HepG2 (cell line): Measurements from ENCODE around the gene FFAR2. TPM values are rescaled to one million over a fixed set of nuclear protein-coding genes. Genes with fewer than 3 reads are reported as not detected.

Experiments used
- ATAC-seq: fragments of 200-7000 bp; cut with Tn5 transposase; 3 replicates; pipeline ENCODE4 v1.9.1; 2020; ENCODE audit warnings: mild to moderate bottlenecking, moderate library complexity
- BruUV-seq: library from RNA; stranded (reverse); fragments of 400-500 nt; replicated peaks from 2 replicates; lab custom pipeline; 2021; lab: Mats Ljungman, UMichigan
- CTCF ChIA-PET: fragments of 300-600 bp; formaldehyde crosslinking; extraction: SDS; loops from one replicate; lab custom pipeline; 2021; ENCODE audit warnings: low total read pairs, inconsistent platforms, low intra/inter-chr PET ratio; lab: Yijun Ruan, JAX
- POLR2A ChIA-PET: fragments of 350-600 bp; sonication (Branson Sonifier 250); formaldehyde crosslinking; loops from one replicate; lab custom pipeline; 2020; ENCODE audit warnings: antibody characterized with exemption, inconsistent platforms; lab: Yijun Ruan, JAX
- DNase-seq: peaks from one replicate; pipeline ENCODE4 v3.0.0-alpha.2; 2015; ENCODE audit warnings: low spot score
- FAIRE-seq: peaks from 3 replicates; lab custom pipeline; 2011; peaks lifted over from hg19 to GRCh38; lab: Jason Lieb, UNC
- H2AFZ ChIP-seq: one replicate; pipeline ENCODE4 v1.6.1; 2011; ENCODE audit warnings: low read length, inconsistent platforms
- H3K27ac ChIP-seq: fragments of 300-600 bp; 3 replicates; pipeline ENCODE4 v1.8.0; 2011; ENCODE audit warnings: mixed run types, mild to moderate bottlenecking, mixed read lengths, low read length, inconsistent platforms; ENCODE audit not compliant: insufficient read depth; ENCODE audit errors: extremely low read length
- H3K27me3 ChIP-seq, 2 experiments: fragments of 200-600 bp in 1 of 2; 2 replicates in 1 of 2; 3 replicates in 1 of 2; pipeline versions ENCODE4 v1.6.0 to v1.8.0; 2011; ENCODE audit warnings: low read length in 2 of 2, mild to moderate bottlenecking in 2 of 2, moderate library complexity in 2 of 2, inconsistent platforms in 1 of 2; ENCODE audit not compliant: insufficient read depth in 2 of 2, control insufficient read depth in 1 of 2
- H3K36me3 ChIP-seq, 2 experiments: fragments of 200-600 bp in 1 of 2; replicated peaks in 1 of 2; 2 replicates in 1 of 2; 3 replicates in 1 of 2; pipeline versions ENCODE4 v1.5.1 to v1.8.0; 2011; ENCODE audit warnings: low read length in 2 of 2, inconsistent platforms in 1 of 2; ENCODE audit not compliant: insufficient read depth in 2 of 2, control insufficient read depth in 1 of 2
- H3K4me1 ChIP-seq: 2 replicates; pipeline ENCODE4 v1.5.1; 2012; ENCODE audit warnings: low read length, inconsistent platforms; ENCODE audit not compliant: insufficient read depth
- H3K4me2 ChIP-seq: 2 replicates; pipeline ENCODE4 v1.6.0; 2011; ENCODE audit warnings: low read depth, low read length, inconsistent platforms
- H3K4me3 ChIP-seq, 3 experiments: fragments of 200-600 bp in 1 of 3; sonication (generic), shearing (Covaris generic) in 1 of 3; replicated peaks in 1 of 3; 2 replicates each; pipeline ENCODE4 v1.5.1; 2011 to 2016; ENCODE audit warnings: low read length in 3 of 3, inconsistent platforms in 2 of 3, low read depth in 2 of 3, mild to moderate bottlenecking in 2 of 3, control low read depth in 1 of 3, mixed read lengths in 1 of 3; ENCODE audit not compliant: insufficient read depth in 1 of 3
- H3K79me2 ChIP-seq: one replicate; pipeline ENCODE4 v1.6.1; 2011; ENCODE audit warnings: low read length, inconsistent platforms; ENCODE audit not compliant: insufficient read depth
- H3K9ac ChIP-seq: 2 replicates; pipeline ENCODE4 v1.6.0; 2011; ENCODE audit warnings: mild to moderate bottlenecking, low read depth, low read length, inconsistent platforms; ENCODE audit not compliant: insufficient read depth
- H3K9me3 ChIP-seq: 2 replicates; pipeline ENCODE4 v1.5.1; 2012; ENCODE audit warnings: mild to moderate bottlenecking, low read length
- H4K20me1 ChIP-seq: 2 replicates; pipeline ENCODE4 v1.6.0; 2011; ENCODE audit warnings: inconsistent platforms, mild to moderate bottlenecking, low read length, moderate library complexity; ENCODE audit not compliant: insufficient read depth
- ETV6 ChIP-seq: sonication (generic); formaldehyde crosslinking; conservative IDR thresholded peaks from 2 replicates; pipeline ENCODE4 v1.4.0; 2020; ENCODE audit warnings: missing genetic modification reagents
- SMAD9 ChIP-seq: sonication (generic); formaldehyde crosslinking; IDR thresholded peaks from 2 replicates; pipeline ENCODE4 v1.5.1; 2020; ENCODE audit warnings: mild to moderate bottlenecking, missing genetic modification reagents
- TEF ChIP-seq: sonication (generic); formaldehyde crosslinking; IDR thresholded peaks from 2 replicates; pipeline ENCODE4 v1.5.0; 2020; ENCODE audit warnings: missing genetic modification reagents
- ZNF790 ChIP-seq: sonication (generic); formaldehyde crosslinking; IDR thresholded peaks from 2 replicates; pipeline ENCODE4 v1.8.0; 2022; ENCODE audit warnings: missing genetic modification reagents, mild to moderate bottlenecking, borderline replicate concordance
- WGBS: methylation state at CpG from one replicate; pipeline ENCODE4 v1.1.6; 2017; ENCODE audit warnings: low lambda C conversion rate; 5-methylcytosine and 5-hydroxymethylcytosine counted together
- in situ Hi-C: cut with HindIII; loops from 2 replicates; pipeline ENCODE4 v1.10.0; 2017; ENCODE audit warnings: low pct_unique_long_range_greater_than_20kb; ENCODE audit not compliant: extremely low pct_ligation_motif_present
- intact Hi-C: fragments of 100-400 bp; cut with micrococcal nuclease; formaldehyde crosslinking; loops from one replicate; pipeline ENCODE4 v1.10.0; 2022; ENCODE audit not compliant: unreplicated experiment
- polyA plus RNA-seq, 8 experiments: library from polyadenylated mRNA; depleted of rRNA in 3 of 8; stranded (reverse) in 7 of 8; unstranded in 1 of 8; fragments of >200 nt; fragmentation: Illumina TruSeq in 4 of 8; extraction: Trizol in 4 of 8; gene quantifications; 2 replicates each; pipeline versions ENCODE4 v1.2.1 to v1.2.3, GENCODE V29; 2011 to 2016; ENCODE audit warnings: low read depth in 4 of 8, missing spikeins in 1 of 8, mixed read lengths in 1 of 8; ENCODE audit not compliant: insufficient read depth in 1 of 8
- total RNA-seq, 5 experiments: library from RNA; depleted of rRNA; stranded (reverse); fragments of >200 nt; fragmentation: Illumina TruSeq; extraction: Trizol; gene quantifications; 2 replicates each; pipeline ENCODE4 v1.2.3, GENCODE V29; 2016; ENCODE audit warnings: low read depth in 1 of 5
- TF ChIP-seq, protein P1 (sequence below): IDR thresholded peaks from 2 replicates; pipeline ENCODE4 v1.6.1; 2016; ENCODE audit warnings: missing biosample characterization, missing genetic modification reagents, low read depth

Gene FFAR2
- total and polyA plus RNA-seq, 2 of the 13 experiments (the other 11 are each of a cell fraction or from before 2014, with no cell fraction given), result 0.12 TPM; not detected in 1

DNA sequence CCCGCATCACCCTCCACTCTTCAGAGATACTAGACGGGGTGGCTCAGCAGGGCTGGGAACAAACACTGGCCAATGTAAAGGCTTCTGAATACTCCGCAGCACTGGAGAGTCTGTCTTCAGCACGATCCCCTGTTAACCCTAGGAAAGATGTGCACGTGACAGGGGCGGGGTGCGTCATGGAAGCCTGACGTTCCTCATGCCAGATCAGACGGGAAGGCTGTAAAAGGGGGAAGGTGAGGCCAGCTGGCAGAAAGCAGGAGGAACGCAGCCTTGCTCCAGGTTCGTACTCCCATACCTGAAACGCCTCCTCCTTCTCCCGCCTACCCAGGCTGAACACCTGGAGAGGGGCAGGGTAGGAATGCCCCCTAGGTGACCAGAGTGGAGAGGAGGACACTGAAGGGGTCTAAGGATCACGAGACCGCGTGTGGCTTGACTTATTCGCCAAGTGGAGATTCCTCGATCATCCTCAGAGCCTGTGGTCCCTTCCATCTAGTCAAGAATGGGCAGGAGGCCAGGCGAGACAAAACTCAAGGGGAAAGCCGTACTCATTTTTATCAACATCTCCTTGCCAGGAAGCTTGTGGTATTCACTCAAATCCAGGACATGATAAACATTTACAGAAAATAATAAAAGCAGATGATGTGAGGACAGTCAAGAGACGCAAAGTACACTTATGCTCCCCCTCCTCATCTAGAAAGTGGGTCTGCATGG, 18.2 kb upstream of the FFAR2 start:
- TF ChIP-seq TEF, result no peak
- TF ChIP-seq, protein P1, sequence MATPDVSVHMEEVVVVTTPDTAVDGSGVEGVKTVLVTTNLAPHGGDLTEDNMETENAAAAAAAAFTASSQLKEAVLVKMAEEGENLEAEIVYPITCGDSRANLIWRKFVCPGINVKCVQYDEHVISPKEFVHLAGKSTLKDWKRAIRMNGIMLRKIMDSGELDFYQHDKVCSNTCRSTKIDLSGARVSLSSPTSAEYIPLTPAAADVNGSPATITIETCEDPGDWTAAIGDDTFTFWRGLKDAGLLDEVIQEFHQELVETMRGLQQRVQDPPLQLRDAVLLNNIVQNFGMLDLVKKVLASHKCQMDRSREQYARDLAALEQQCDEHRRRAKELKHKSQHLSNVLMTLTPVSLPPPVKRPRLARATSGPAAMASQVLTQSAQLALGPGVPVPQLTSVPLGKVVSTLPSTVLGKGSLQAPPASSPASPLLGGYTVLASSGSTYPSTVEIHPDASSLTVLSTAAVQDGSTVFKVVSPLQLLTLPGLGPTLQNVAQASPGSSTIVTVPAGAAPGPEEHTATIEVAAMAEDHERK (CRISPR knock-in tag), result no peak
- no peak for TF ChIP-seq ZNF790 (CRISPR knock-in tag)
- TF ChIP-seq SMAD9, result no peak
- no peak for TF ChIP-seq ETV6 (CRISPR knock-in tag)
- ChIA-PET POLR2A (no interaction called here), CTCF (no interaction called here)
- DNase-seq (no peak), ATAC-seq (no peak), FAIRE-seq (no peak)
- H3K4me1 ChIP-seq, result peaks cover 55% of the 10 kb centered on the region
- no TSS peak for BruUV-seq
- in situ Hi-C loops (no loop called here), intact Hi-C loops (no loop called here)
- H3K4me2 ChIP-seq, result no peak overlapping the region
- WGBS, result 64% methylated on average over 21 of the region's 21 CpGs
- peaks cover 6% of the 10 kb centered on the region; the same call in 1 of the 2 replicates for H3K9me3 ChIP-seq
- H3K4me3 ChIP-seq, result no peak overlapping the region
- no peaks in the 10 kb centered on the region for H3K36me3 ChIP-seq
- H2AFZ ChIP-seq, result no peak overlapping the region
- no peaks in the 10 kb centered on the region for H3K79me2 ChIP-seq
- H3K27ac ChIP-seq, result no peak overlapping the region
- no peak overlapping the region for H3K9ac ChIP-seq
- H3K27me3 ChIP-seq, result peaks cover 2 to 9% of the 10 kb centered on the region in 2 experiments; a peak in 3 of 5 replicates
- no peaks in the 10 kb centered on the region for H4K20me1 ChIP-seq
